Lung (tissue), 12 donors: Measurements from ENCODE around the gene CCNYL1. TPM values are rescaled to one million over a fixed set of nuclear protein-coding genes. Genes with fewer than 3 reads are reported as not detected.

Experiments
- ATAC-seq: fragments of 200-7000 bp; cut with Tn5 transposase; one replicate; pipeline ENCODE4 v1.9.1; 2020; ENCODE audit warnings: moderate number of reproducible peaks; ENCODE audit not compliant: insufficient read depth, low FRiP score
- DNase-seq, 3 donors: peaks; one replicate each; pipeline ENCODE4 v3.0.0-alpha.2; 2013 to 2017
- H3K27ac ChIP-seq, 2 donors: one replicate each; pipeline ENCODE4 v1.5.1; 2013; ENCODE audit warnings: mild to moderate bottlenecking in 2 of 2, moderate library complexity in 2 of 2, control low read depth in 1 of 2, inconsistent platforms in 1 of 2, low read depth in 1 of 2, low read length in 1 of 2
- H3K27me3 ChIP-seq, 3 donors: one replicate each; pipeline ENCODE4 v1.5.1; 2013; ENCODE audit warnings: low read length in 2 of 3; ENCODE audit not compliant: control insufficient read depth in 3 of 3, insufficient read depth in 3 of 3
- H3K36me3 ChIP-seq, 4 donors: one replicate each; pipeline ENCODE4 v1.5.1; 2013; ENCODE audit warnings: low read length in 4 of 4, mild to moderate bottlenecking in 1 of 4, moderate library complexity in 1 of 4; ENCODE audit not compliant: control insufficient read depth in 4 of 4, insufficient read depth in 4 of 4
- H3K4me1 ChIP-seq, 5 donors: one replicate each; pipeline ENCODE4 v1.5.1; 2013; ENCODE audit warnings: low read length in 5 of 5, mild to moderate bottlenecking in 2 of 5, moderate library complexity in 1 of 5; ENCODE audit not compliant: control insufficient read depth in 5 of 5, insufficient read depth in 5 of 5
- H3K4me3 ChIP-seq: one replicate; pipeline ENCODE4 v1.5.1; 2013; ENCODE audit warnings: mild to moderate bottlenecking, control low read depth, moderate library complexity
- H3K9ac ChIP-seq, 2 donors: one replicate each; pipeline ENCODE4 v1.5.1; 2013; ENCODE audit warnings: low read length in 2 of 2, control low read depth in 1 of 2; ENCODE audit not compliant: insufficient read depth in 1 of 2
- H3K9me3 ChIP-seq, 4 donors: one replicate each; pipeline ENCODE4 v1.5.1; 2013; ENCODE audit warnings: low read length in 3 of 4, mild to moderate bottlenecking in 1 of 4, moderate library complexity in 1 of 4; ENCODE audit not compliant: control insufficient read depth in 4 of 4, insufficient read depth in 3 of 4
- WGBS, 2 donors: extraction: QIAGEN DNeasy Blood & Tissue Kit; methylation state at CpG; one replicate each; pipeline ENCODE4 v1.1.7; 2013; 5-methylcytosine and 5-hydroxymethylcytosine counted together
- polyA plus RNA-seq, 2 donors: library from polyadenylated mRNA; stranded (reverse); fragments of 200-250 nt; gene quantifications; one replicate each; pipeline ENCODE4 v1.2.1, GENCODE V29; 2013
- total RNA-seq, 2 donors: library from RNA; depleted of rRNA in 1 of 2; stranded (reverse); fragments of >200 nt in 1 of 2; gene quantifications; one replicate each; pipeline ENCODE4 v1.2.1, GENCODE V29; 2014 to 2021
- TF ChIP-seq, protein P1 (sequence below): IDR thresholded peaks from 2 replicates; pipeline ENCODE4 v1.5.1; 2012; ENCODE audit warnings: mild to moderate bottlenecking; ENCODE audit errors: control extremely low read depth, extremely low read depth
- donor health status: control.
- donor health status: control.
- donor health status: Bipolar disorder and iron deficiency.
- donor health status: healthy.
- donor health status: DM: yes; HTN: yes; CAD: no.

CCNYL1 gene
- total and polyA plus RNA-seq, 4 donors = 11.1 to 25.1 (median 12.7) TPM

DNA sequence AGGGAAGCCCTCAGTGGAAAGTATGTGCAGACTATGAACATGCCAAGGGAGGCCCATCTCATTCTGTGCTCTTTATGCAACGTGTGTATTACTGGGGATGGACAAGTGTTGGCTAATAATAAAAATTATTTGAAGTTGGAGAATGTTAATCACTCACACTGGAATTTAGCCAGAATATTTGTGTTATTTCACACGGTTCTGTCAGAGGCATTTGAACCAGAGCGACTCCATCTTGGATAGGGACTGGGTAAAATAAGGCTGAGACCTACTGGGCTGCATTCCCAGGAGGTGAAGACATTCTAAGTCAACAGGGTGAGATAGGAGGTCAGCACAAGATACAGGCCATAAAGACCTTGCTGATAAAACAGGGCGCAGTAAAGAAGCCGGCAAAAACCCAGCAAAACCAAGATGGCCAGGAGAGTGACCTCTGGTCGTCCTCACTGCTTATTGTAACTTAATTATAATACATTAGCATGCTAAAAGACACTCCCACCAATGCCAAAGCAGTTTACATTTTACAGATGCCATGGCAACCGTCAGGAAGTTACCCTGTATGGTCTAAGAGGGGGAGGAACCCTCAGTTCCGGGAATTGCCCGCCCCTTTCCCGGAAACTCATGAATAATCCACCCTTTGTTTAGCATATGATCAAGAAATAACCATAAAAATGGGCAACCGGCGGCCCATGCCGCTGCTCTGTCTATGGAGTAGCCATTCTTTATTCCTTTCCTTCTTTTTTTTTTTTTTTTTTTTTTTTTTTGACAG, 60.8 kb downstream of the CCNYL1 start:
- Histone ChIP-seq H3K27ac (no peak overlapping the region), H3K9ac (no peak overlapping the region), H3K27me3 (peaks cover 0 to 7% (median 6%) of the 10 kb centered on the region in 3 donors), H3K9me3 (no peaks in the 10 kb centered on the region), H3K4me3 (no peak overlapping the region), H3K36me3 (peaks cover 0 to 4% (median 0%) of the 10 kb centered on the region in 4 donors), H3K4me1 (peaks cover 0 to 23% (median 6%) of the 10 kb centered on the region in 5 donors)
- 85% methylated on average over 13 of the region's 13 CpGs for WGBS, 2 donors
- TF ChIP-seq, protein P1, sequence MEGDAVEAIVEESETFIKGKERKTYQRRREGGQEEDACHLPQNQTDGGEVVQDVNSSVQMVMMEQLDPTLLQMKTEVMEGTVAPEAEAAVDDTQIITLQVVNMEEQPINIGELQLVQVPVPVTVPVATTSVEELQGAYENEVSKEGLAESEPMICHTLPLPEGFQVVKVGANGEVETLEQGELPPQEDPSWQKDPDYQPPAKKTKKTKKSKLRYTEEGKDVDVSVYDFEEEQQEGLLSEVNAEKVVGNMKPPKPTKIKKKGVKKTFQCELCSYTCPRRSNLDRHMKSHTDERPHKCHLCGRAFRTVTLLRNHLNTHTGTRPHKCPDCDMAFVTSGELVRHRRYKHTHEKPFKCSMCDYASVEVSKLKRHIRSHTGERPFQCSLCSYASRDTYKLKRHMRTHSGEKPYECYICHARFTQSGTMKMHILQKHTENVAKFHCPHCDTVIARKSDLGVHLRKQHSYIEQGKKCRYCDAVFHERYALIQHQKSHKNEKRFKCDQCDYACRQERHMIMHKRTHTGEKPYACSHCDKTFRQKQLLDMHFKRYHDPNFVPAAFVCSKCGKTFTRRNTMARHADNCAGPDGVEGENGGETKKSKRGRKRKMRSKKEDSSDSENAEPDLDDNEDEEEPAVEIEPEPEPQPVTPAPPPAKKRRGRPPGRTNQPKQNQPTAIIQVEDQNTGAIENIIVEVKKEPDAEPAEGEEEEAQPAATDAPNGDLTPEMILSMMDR = no peak
- DNase-seq (peak in 2 of 3 donors; percentile 8 to 38), ATAC-seq (no peak)

DNA sequence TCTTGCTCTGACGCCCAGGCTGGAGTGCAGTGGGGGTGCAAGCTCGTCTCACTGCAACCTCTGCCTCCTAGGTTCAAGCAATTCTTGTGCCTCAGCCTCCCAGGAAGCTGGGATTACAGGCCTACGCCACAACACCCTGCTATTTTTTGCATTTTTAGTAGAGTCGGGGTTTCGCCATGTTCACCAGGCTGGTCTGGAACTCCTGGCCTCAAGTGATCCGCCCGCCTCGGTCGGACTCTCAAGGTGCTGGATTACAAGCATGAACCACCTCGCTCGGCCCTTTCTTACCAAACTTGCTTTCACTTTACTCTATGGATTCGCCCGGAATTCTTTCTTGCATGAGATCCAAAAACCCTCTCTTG, 61.4 kb downstream of the CCNYL1 start:
- Histone ChIP-seq H3K27ac (no peak overlapping the region), H3K9ac (no peak overlapping the region), H3K4me1 (peaks cover 0 to 19% (median 1%) of the 10 kb centered on the region in 5 donors), H3K9me3 (no peaks in the 10 kb centered on the region), H3K36me3 (no peaks in the 10 kb centered on the region), H3K27me3 (peaks cover 0 to 1% (median under 1%) of the 10 kb centered on the region in 3 donors), H3K4me3 (no peak overlapping the region)
- 93% methylated on average over 13 of the region's 13 CpGs for WGBS, 2 donors
- ATAC-seq (no peak), DNase-seq (no peak)
- TF ChIP-seq, protein P1 = no peak

DNA sequence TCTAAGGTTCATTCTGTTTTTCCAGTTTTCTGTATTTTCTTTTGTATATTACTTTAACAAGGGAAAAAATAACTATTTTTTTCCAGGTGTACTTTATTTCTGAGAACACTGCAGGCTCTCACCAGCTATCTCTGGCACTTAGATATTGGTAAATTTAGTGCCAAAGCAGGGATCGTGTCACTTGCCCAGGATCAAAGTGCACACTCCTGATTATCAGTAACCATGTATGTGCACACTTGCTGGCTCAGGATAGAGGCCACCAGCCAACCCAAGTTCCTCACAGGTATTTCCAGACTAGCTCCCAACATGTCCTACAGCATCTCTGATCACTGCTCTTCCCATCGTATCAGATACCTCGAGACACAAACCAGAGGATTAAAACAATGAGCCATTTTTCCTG, 64.0 kb downstream of the CCNYL1 start:
- ATAC-seq = no peak
- H3K27ac ChIP-seq = no peak overlapping the region
- no peaks in the 10 kb centered on the region for H3K36me3 ChIP-seq
- TF ChIP-seq, protein P1 = no peak
- no peak for DNase-seq
- H3K4me3 ChIP-seq = no peak overlapping the region
- H3K9ac ChIP-seq = no peak overlapping the region
- peaks cover 0 to 7% (median 0%) of the 10 kb centered on the region in 5 donors for H3K4me1 ChIP-seq
- no peaks in the 10 kb centered on the region for H3K9me3 ChIP-seq
- 88 to 93% methylated on average over 3 of the region's 3 CpGs for WGBS, 2 donors
- H3K27me3 ChIP-seq = no peaks in the 10 kb centered on the region
